NB4 (cell line): ENCODE data around the gene BAZ2B.
A peak's percentile ranks its signal among the peaks of the same experiment; 100 is the strongest.

Source experiments
- DNase-seq: peaks from one replicate; pipeline ENCODE4 v3.0.0; 2010; ENCODE audit warnings: low read depth
- H3K4me3 ChIP-seq: one replicate; pipeline ENCODE4 v1.5.1; 2011; ENCODE audit warnings: mild to moderate bottlenecking, low read depth, low read length, moderate library complexity
- CTCF ChIP-seq: IDR thresholded peaks from one replicate; pipeline ENCODE4 v1.5.1; 2012; ENCODE audit warnings: low read depth, low read length
- MAX ChIP-seq: IDR thresholded peaks from 2 replicates; pipeline ENCODE4 v1.6.1; 2011; ENCODE audit warnings: low read depth, low read length
- MYC ChIP-seq: IDR thresholded peaks from 2 replicates; pipeline ENCODE4 v1.6.1; 2011; ENCODE audit warnings: low read depth, low read length
- POLR2A ChIP-seq: IDR thresholded peaks from 2 replicates; pipeline ENCODE4 v1.6.1; 2011; ENCODE audit warnings: mild to moderate bottlenecking; ENCODE audit not compliant: insufficient read length; ENCODE audit errors: extremely low read depth

BAZ2B gene

DNA sequence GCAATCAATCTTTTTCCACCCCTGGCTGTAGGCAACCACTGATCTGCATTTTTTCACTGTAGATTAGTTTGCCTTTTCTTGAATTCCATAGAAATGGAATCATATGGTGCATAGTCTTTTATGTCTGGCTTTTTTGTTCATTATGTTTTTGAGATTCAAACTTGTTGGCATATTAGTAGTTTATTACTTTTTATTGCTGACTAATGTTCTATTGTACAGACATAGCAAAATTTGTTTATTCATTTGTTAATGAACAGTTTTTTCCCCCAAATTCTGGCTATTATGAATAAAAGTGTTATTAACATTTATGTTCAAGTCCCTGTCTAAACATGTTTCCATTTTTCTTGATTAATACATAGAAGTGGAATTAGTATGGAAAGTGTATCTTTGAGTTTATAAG, 308.4 kb downstream of the BAZ2B start:
- H3K4me3 ChIP-seq: no peak overlapping the region
- TF ChIP-seq POLR2A (no peak), CTCF (no peak), MAX (no peak), MYC (no peak)
- DNase-seq: no peak

DNA sequence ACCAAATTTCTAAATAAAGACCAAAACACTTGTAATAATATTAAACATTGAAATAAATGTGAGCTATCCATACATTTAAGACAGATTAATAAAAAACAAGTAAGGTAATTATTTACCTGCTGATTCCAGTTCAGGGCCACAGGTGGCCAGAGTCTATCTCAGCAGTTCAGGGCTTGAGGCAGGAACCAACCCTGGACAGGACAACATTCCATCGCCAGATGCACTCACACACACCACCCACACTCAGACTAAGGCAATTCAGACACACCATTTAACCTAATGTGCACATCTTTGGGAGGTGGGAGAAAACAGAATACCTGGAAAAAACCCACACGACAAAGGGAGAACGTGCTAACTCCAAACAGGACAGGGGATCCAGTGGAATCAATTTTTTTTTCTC, 315.8 kb downstream of the BAZ2B start:
- no peak for DNase-seq
- TF ChIP-seq MYC: no peak
- no peak for TF ChIP-seq MAX
- no peak for TF ChIP-seq CTCF
- no peak for TF ChIP-seq POLR2A
- no peak overlapping the region for H3K4me3 ChIP-seq

GRCh38 chr2:159298967-159299366, 317.4 kb downstream of the BAZ2B start:
- no peak for DNase-seq
- TF ChIP-seq MAX (no peak), MYC (no peak), POLR2A (no peak), CTCF (no peak)

GRCh38 chr2:159297042-159297707, 319.2 kb downstream of the BAZ2B start:
- TF ChIP-seq CTCF (no peak), MYC (no peak), MAX (no peak), POLR2A (no peak)
- no peak overlapping the region for H3K4me3 ChIP-seq
- no peak for DNase-seq

More at GRCh38 chr2:159298967-159299366, 317.4 kb downstream of the BAZ2B start:
- H3K4me3 ChIP-seq: no peak overlapping the region

- no peak for TF ChIP-seq MYC
- no peak for TF ChIP-seq CTCF
- H3K4me3 ChIP-seq: no peak overlapping the region
- peak; percentile 15 for DNase-seq
These were observed 324.2 kb downstream of the BAZ2B start for GRCh38 chr2:159292157-159292556.
